22Rv1 (cell line): ENCODE results near the gene FAM135A.

ENCODE experiments used
- ZFX ChIP-seq: fragments of 450-650 bp; IDR thresholded peaks from 2 replicates; pipeline ENCODE4 v1.6.1; 2017; ENCODE audit warnings: antibody characterized with exemption, borderline replicate concordance
- TF ChIP-seq, protein P1 (sequence below): fragments of 450-650 bp; IDR thresholded peaks from 2 replicates; pipeline ENCODE4 v1.5.1; 2017; ENCODE audit warnings: mild to moderate bottlenecking

DNA sequence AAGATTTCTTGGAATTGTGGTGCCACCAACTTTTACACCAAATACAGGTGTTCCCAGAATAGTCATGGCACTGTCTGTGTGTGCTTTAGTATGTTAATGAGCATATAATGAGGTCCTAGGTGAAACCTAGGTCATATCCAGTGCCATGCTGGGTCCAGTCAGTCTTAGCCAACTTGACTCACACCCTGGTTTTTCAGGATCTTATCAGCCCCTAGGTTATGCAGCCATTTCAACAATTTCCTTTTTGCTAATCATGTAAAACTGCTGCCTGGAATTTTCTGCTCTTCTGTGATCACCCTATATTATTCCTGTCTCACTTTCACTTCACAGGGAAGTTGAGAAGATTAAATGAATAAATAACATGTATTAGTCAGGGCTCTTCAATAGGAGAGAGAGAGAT lies 177.1 kb downstream of the FAM135A start:
- TF ChIP-seq, protein P1, sequence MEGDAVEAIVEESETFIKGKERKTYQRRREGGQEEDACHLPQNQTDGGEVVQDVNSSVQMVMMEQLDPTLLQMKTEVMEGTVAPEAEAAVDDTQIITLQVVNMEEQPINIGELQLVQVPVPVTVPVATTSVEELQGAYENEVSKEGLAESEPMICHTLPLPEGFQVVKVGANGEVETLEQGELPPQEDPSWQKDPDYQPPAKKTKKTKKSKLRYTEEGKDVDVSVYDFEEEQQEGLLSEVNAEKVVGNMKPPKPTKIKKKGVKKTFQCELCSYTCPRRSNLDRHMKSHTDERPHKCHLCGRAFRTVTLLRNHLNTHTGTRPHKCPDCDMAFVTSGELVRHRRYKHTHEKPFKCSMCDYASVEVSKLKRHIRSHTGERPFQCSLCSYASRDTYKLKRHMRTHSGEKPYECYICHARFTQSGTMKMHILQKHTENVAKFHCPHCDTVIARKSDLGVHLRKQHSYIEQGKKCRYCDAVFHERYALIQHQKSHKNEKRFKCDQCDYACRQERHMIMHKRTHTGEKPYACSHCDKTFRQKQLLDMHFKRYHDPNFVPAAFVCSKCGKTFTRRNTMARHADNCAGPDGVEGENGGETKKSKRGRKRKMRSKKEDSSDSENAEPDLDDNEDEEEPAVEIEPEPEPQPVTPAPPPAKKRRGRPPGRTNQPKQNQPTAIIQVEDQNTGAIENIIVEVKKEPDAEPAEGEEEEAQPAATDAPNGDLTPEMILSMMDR: no peak
- TF ChIP-seq ZFX: no peak
